Endothelial cell of umbilical vein (primary cell): ENCODE results near the gene CCK. TPM values are rescaled to one million over a fixed set of nuclear protein-coding genes. Genes with fewer than 3 reads are reported as not detected.

ENCODE experiments used
- BruUV-seq: library from RNA; stranded (reverse); fragments of 400-500 nt; replicated peaks from 2 replicates; lab custom pipeline; 2021; lab: Mats Ljungman, UMichigan
- CTCF ChIA-PET: fragments of 300-600, 350-600 bp; sonication (Branson Sonifier 250); formaldehyde crosslinking; loops from one replicate; lab custom pipeline; 2021; ENCODE audit warnings: antibody characterized with exemption, inconsistent platforms; lab: Charles Lee
- POLR2A ChIA-PET: fragments of 300-600, 350-600 bp; sonication (Branson Sonifier 250); formaldehyde crosslinking; loops from one replicate; lab custom pipeline; 2021; ENCODE audit warnings: antibody characterized with exemption, inconsistent platforms; lab: Charles Lee
- DNase-seq: peaks from one replicate; pipeline ENCODE4 v3.0.0-alpha.2; 2011; ENCODE audit warnings: low read depth, low spot score
- FAIRE-seq: peaks from 2 replicates; lab custom pipeline; 2011; peaks lifted over from hg19 to GRCh38; lab: Jason Lieb, UNC
- H2AFZ ChIP-seq: 2 replicates; pipeline ENCODE4 v1.6.0; 2012; ENCODE audit warnings: low read depth, low read length, control low read depth, inconsistent platforms
- H3K27ac ChIP-seq: 2 replicates; pipeline ENCODE4 v1.5.1; 2011; ENCODE audit warnings: low read depth, mild to moderate bottlenecking, control low read depth, low read length, moderate library complexity; ENCODE audit not compliant: insufficient read depth
- H3K27me3 ChIP-seq, 2 experiments: 2 replicates each; pipeline versions ENCODE4 v1.6.0 to v1.6.1; 2011; ENCODE audit warnings: low read length in 2 of 2, mixed read lengths in 1 of 2; ENCODE audit not compliant: control insufficient read depth in 2 of 2, insufficient read depth in 2 of 2
- H3K36me3 ChIP-seq, 2 experiments: 2 replicates in 1 of 2; 3 replicates in 1 of 2; pipeline ENCODE4 v1.5.1; 2011; ENCODE audit warnings: low read length in 2 of 2, mild to moderate bottlenecking in 1 of 2, moderate library complexity in 1 of 2; ENCODE audit not compliant: control insufficient read depth in 2 of 2, insufficient read depth in 2 of 2; ENCODE audit errors: extremely low read depth in 1 of 2
- H3K4me1 ChIP-seq: 3 replicates; pipeline ENCODE4 v1.5.1; 2011; ENCODE audit warnings: mild to moderate bottlenecking, low read length; ENCODE audit not compliant: control insufficient read depth, insufficient read depth; ENCODE audit errors: extremely low read depth
- H3K4me2 ChIP-seq: 2 replicates; pipeline ENCODE4 v1.6.1; 2011; ENCODE audit warnings: low read length, control low read depth, mixed read lengths; ENCODE audit not compliant: insufficient read depth
- H3K4me3 ChIP-seq, 3 experiments: fragments of 200-600 bp in 1 of 3; sonication (generic), shearing (Covaris generic) in 1 of 3; replicated peaks in 1 of 3; 2 replicates each; pipeline ENCODE4 v1.5.1; 2011 to 2016; ENCODE audit warnings: control low read depth in 3 of 3, low read length in 3 of 3, mild to moderate bottlenecking in 2 of 3, inconsistent platforms in 1 of 3, low read depth in 1 of 3, moderate library complexity in 1 of 3; ENCODE audit not compliant: insufficient read depth in 1 of 3
- H3K79me2 ChIP-seq: 2 replicates; pipeline ENCODE4 v1.6.0; 2012; ENCODE audit warnings: low read length, inconsistent platforms; ENCODE audit not compliant: control insufficient read depth, insufficient read depth
- H3K9ac ChIP-seq: replicated peaks from 2 replicates; pipeline ENCODE3; 2011; ENCODE audit warnings: low read length, control low read depth; ENCODE audit not compliant: insufficient read depth; ENCODE audit errors: extremely low read depth
- H3K9me1 ChIP-seq: replicated peaks from 3 replicates; pipeline ENCODE4 v1.6.0; 2011; ENCODE audit warnings: mild to moderate bottlenecking, low read length; ENCODE audit not compliant: control insufficient read depth, insufficient read depth; ENCODE audit errors: extremely low read depth
- H3K9me3 ChIP-seq: replicated peaks from 2 replicates; pipeline ENCODE4 v1.5.1; 2012; ENCODE audit warnings: low read length, inconsistent platforms; ENCODE audit not compliant: control insufficient read depth, insufficient read depth
- H4K20me1 ChIP-seq: replicated peaks from 2 replicates; pipeline ENCODE3; 2011; ENCODE audit warnings: mild to moderate bottlenecking, low read length; ENCODE audit not compliant: control insufficient read depth, insufficient read depth; ENCODE audit errors: extremely low read depth
- EZH2 ChIP-seq: IDR thresholded peaks from 2 replicates; pipeline ENCODE4 v1.6.1; 2012; ENCODE audit warnings: borderline replicate concordance, low read depth, mild to moderate bottlenecking, moderate library complexity, low read length, inconsistent platforms; ENCODE audit not compliant: severe bottlenecking
- FOS ChIP-seq: IDR thresholded peaks from 2 replicates; pipeline ENCODE4 v1.6.1; 2011; ENCODE audit warnings: mild to moderate bottlenecking, low read length, moderate library complexity, borderline replicate concordance; ENCODE audit not compliant: insufficient read depth
- GATA2 ChIP-seq: IDR thresholded peaks from 2 replicates; pipeline ENCODE4 v1.7.0; 2011; ENCODE audit warnings: low read depth, mild to moderate bottlenecking, moderate library complexity, mixed read lengths, low read length; ENCODE audit not compliant: insufficient read length, insufficient read depth
- JUN ChIP-seq: IDR thresholded peaks from 2 replicates; pipeline ENCODE4 v1.6.1; 2011; ENCODE audit warnings: borderline replicate concordance, low read depth; ENCODE audit not compliant: insufficient read length, insufficient read depth
- MAX ChIP-seq: IDR thresholded peaks from 2 replicates; pipeline ENCODE4 v1.6.1; 2011; ENCODE audit not compliant: insufficient read depth, insufficient read length
- MYC ChIP-seq: IDR thresholded peaks from one replicate; pipeline ENCODE4 v1.6.1; 2011; ENCODE audit warnings: mild to moderate bottlenecking, low read depth, low read length
- POLR2A ChIP-seq: IDR thresholded peaks from 2 replicates; pipeline ENCODE4 v1.6.1; 2012; ENCODE audit warnings: low read depth, mild to moderate bottlenecking, control low read depth, low read length
- POLR2AphosphoS5 ChIP-seq: IDR thresholded peaks from 2 replicates; pipeline ENCODE4 v1.6.1; 2012; ENCODE audit warnings: low read depth, mild to moderate bottlenecking, control low read depth, low read length, moderate library complexity; ENCODE audit not compliant: insufficient read depth
- dilution Hi-C: fragments of 300-500 bp; cut with MboI; formaldehyde crosslinking; loops from one replicate; pipeline ENCODE4 v1.15.0; 2019; ENCODE audit warnings: low sequenced_read_pairs; ENCODE audit not compliant: extremely low pct_ligation_motif_present
- intact Hi-C: fragments of 100-400 bp; cut with micrococcal nuclease; formaldehyde crosslinking; loops from one replicate; pipeline ENCODE4 v1.10.0; 2022
- polyA plus RNA-seq, 4 experiments: library from polyadenylated mRNA; depleted of rRNA in 3 of 4; stranded (reverse) in 3 of 4; unstranded in 1 of 4; fragments of >200 nt; gene quantifications; 2 replicates each; pipeline versions ENCODE4 v1.2.1 to v1.2.3, GENCODE V29; 2011 to 2012; ENCODE audit warnings: missing spikeins in 1 of 4
- total RNA-seq: library from RNA; stranded (reverse); gene quantifications from 2 replicates; pipeline ENCODE4 v1.2.3, GENCODE V29; 2021
- TF ChIP-seq, protein P1 (sequence below), 2 donors: IDR thresholded peaks; 1 replicate in 1 of 2; 2 replicates in 1 of 2; pipeline ENCODE4 v1.5.1; 2011; ENCODE audit warnings: low read length in 2 of 2, mild to moderate bottlenecking in 2 of 2, moderate library complexity in 2 of 2, control low read depth in 1 of 2, inconsistent platforms in 1 of 2, low read depth in 1 of 2; ENCODE audit not compliant: insufficient read depth in 1 of 2; ENCODE audit errors: extremely low read depth in 1 of 2

CCK gene
- total and polyA plus RNA-seq, 2 donors (not counting 3 experiments of a cell fraction or from before 2014, with no cell fraction given), result not detected

- CTCF ChIA-PET, result no interaction called here
Observed at GRCh38 chr3:42269647-42270046, 3.7 kb upstream of the CCK start.

More at GRCh38 chr3:42269647-42270046, 3.7 kb upstream of the CCK start:
- no peaks in the 10 kb centered on the region for H3K79me2 ChIP-seq
- H3K9me1 ChIP-seq, result no peaks in the 10 kb centered on the region
- FAIRE-seq, result no peak
- POLR2A ChIA-PET, result no interaction called here
- BruUV-seq, result no TSS peak
- H2AFZ ChIP-seq, result no peak overlapping the region
- no peaks in the 10 kb centered on the region for H3K4me1 ChIP-seq
- H3K27me3 ChIP-seq, result peaks cover 23 to 25% of the 10 kb centered on the region in 2 experiments
- no peaks in the 10 kb centered on the region for H3K9me3 ChIP-seq
- no peak overlapping the region for H3K4me3 ChIP-seq
- no peaks in the 10 kb centered on the region for H3K36me3 ChIP-seq
- no peak overlapping the region for H3K4me2 ChIP-seq
- DNase-seq, result no peak
- no peak overlapping the region for H3K27ac ChIP-seq
- H3K9ac ChIP-seq, result no peak overlapping the region
- dilution Hi-C loops, result no loop called here
- TF ChIP-seq GATA2, result no peak
- no peak for TF ChIP-seq EZH2
- no peak for TF ChIP-seq POLR2A
- no peak for TF ChIP-seq JUN
- no peak for TF ChIP-seq POLR2AphosphoS5
- TF ChIP-seq, protein P1, sequence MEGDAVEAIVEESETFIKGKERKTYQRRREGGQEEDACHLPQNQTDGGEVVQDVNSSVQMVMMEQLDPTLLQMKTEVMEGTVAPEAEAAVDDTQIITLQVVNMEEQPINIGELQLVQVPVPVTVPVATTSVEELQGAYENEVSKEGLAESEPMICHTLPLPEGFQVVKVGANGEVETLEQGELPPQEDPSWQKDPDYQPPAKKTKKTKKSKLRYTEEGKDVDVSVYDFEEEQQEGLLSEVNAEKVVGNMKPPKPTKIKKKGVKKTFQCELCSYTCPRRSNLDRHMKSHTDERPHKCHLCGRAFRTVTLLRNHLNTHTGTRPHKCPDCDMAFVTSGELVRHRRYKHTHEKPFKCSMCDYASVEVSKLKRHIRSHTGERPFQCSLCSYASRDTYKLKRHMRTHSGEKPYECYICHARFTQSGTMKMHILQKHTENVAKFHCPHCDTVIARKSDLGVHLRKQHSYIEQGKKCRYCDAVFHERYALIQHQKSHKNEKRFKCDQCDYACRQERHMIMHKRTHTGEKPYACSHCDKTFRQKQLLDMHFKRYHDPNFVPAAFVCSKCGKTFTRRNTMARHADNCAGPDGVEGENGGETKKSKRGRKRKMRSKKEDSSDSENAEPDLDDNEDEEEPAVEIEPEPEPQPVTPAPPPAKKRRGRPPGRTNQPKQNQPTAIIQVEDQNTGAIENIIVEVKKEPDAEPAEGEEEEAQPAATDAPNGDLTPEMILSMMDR (IDR thresholded peaks at IDR 0.05; ENCODE audit: extremely low read depth in 1 of 2, insufficient read depth in 1 of 2, low read depth in 1 of 2, low read length in 2 of 2), result no peak
- TF ChIP-seq FOS, result no peak
- no peak for TF ChIP-seq MYC
- TF ChIP-seq MAX, result no peak
- intact Hi-C loops, result no loop called here
- no peaks in the 10 kb centered on the region for H4K20me1 ChIP-seq
